SK-N-SH (cell line): ENCODE results near the gene PJA2.

Experiments used
- EP300 ChIP-seq, 2 experiments: IDR thresholded peaks; 2 replicates each; pipeline versions ENCODE4 v1.4.0 to v1.6.1; 2012; ENCODE audit warnings: borderline replicate concordance in 1 of 2, low read depth in 1 of 2, low read length in 1 of 2
- EZH2phosphoT487 ChIP-seq: fragments of 200-600 bp; sonication (generic); IDR thresholded peaks from 2 replicates; pipeline ENCODE4 v1.6.1; 2017; ENCODE audit warnings: low read depth, mixed run types, mild to moderate bottlenecking, antibody characterized with exemption, moderate library complexity, borderline replicate concordance

DNA sequence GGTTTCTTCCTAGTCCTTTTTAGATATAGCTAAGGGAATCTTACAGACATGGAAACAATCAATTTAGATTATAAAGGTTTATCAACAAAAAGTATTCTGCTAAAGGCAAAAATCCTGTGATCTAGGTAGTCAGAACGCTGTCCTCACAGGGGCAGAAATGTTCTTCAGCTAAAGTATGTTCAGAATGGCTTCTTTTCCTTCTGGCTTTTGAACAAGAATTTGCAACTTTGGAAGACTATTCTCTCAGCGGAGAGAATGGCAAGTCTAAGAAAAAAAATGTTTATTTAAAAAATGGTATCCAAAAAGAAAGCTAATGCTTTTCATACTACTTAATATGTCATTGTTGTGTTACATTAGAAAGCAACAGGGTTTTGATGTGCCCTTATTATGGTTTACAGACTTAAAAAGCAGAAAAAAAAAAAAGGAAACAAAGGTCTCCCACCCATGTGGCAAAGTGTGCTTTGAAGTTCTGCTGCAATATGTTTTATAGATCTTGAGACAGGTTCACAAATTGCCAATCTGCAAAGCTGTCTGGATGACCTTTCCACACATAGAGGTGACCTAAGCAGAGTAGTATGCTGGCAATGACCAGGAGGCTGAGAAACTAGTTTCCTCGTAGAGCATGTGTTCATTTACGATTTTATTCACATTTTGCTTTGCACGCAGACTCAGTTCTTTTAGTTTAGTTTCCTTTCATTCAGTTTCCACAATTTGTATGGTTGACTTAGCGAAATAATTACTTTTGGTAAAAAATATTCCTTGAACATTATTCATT, 45.1 kb upstream of the PJA2 start:
- no peak for TF ChIP-seq EZH2phosphoT487
- TF ChIP-seq EP300 (IDR thresholded peaks at IDR 0.05; ENCODE audit: borderline replicate concordance in 1 of 2, low read depth in 1 of 2, low read length in 1 of 2): no peak
